HG03159 (cell line): Measurements from ENCODE around the gene LRRC26.
"Not testable (repeated sequence)": the region's sequence is repeated elsewhere in the genome, so short reads cannot be mapped to it uniquely, and the experiment has no call there.

Source experiments
- ATAC-seq: cut with Tn5 transposase; IDR thresholded peaks from one replicate; pipeline ENCODE4 v1.9.1; 2021; ENCODE audit warnings: mild to moderate bottlenecking, moderate library complexity; ENCODE audit not compliant: unreplicated experiment

The LRRC26 gene

GRCh38 chr9:137121927-137122795 is 47.7 kb downstream of the LRRC26 start:
- not testable (repeated sequence) for ATAC-seq
